HepG2 (cell line): ENCODE data around the gene TUBG1. TPM values are rescaled to one million over a fixed set of nuclear protein-coding genes. Genes with fewer than 3 reads are reported as not detected.
A peak's percentile ranks its signal among the peaks of the same experiment; 100 is the strongest.

ENCODE experiments used
- FIP1L1 ChIP-seq: fragments of 200-400 bp; formaldehyde crosslinking; IDR thresholded peaks from 2 replicates; pipeline ENCODE4 v1.6.1; 2018; ENCODE audit warnings: low read depth, mild to moderate bottlenecking, low read length, moderate library complexity, borderline replicate concordance; ENCODE audit not compliant: insufficient read depth
- GLI4 ChIP-seq: sonication (generic); formaldehyde crosslinking; IDR thresholded peaks from 2 replicates; pipeline ENCODE4 v1.5.1; 2020; ENCODE audit warnings: missing genetic modification reagents, mild to moderate bottlenecking, moderate library complexity, borderline replicate concordance
- HINFP ChIP-seq: sonication (generic); formaldehyde crosslinking; IDR thresholded peaks from 2 replicates; pipeline ENCODE4 v1.4.0; 2020; ENCODE audit warnings: low read depth, mild to moderate bottlenecking, missing genetic modification reagents
- MXI1 ChIP-seq: IDR thresholded peaks from 3 replicates; pipeline ENCODE4 v1.6.1; 2012; ENCODE audit warnings: low read depth, low read length, inconsistent platforms, borderline replicate concordance
- NCOA2 ChIP-seq: sonication (generic); formaldehyde crosslinking; IDR thresholded peaks from 2 replicates; pipeline ENCODE4 v1.8.0; 2022; ENCODE audit warnings: inconsistent platforms
- NR2F6 ChIP-seq, 2 experiments: IDR thresholded peaks; 2 replicates each; pipeline ENCODE4 v1.6.1; 2016; ENCODE audit warnings: antibody characterized with exemption in 1 of 2, mild to moderate bottlenecking in 1 of 2
- PAF1 ChIP-seq: IDR thresholded peaks from 2 replicates; pipeline ENCODE4 v1.6.1; 2016; ENCODE audit warnings: missing genetic modification reagents, missing compliant biosample characterization
- RORA ChIP-seq: sonication (generic); formaldehyde crosslinking; IDR thresholded peaks from 2 replicates; pipeline ENCODE4 v1.5.0; 2020; ENCODE audit warnings: mild to moderate bottlenecking, missing genetic modification reagents, moderate library complexity
- WIZ ChIP-seq: sonication (generic); formaldehyde crosslinking; IDR thresholded peaks from 2 replicates; pipeline ENCODE4 v1.5.1; 2020; ENCODE audit warnings: mild to moderate bottlenecking, missing genetic modification reagents
- ZFP1 ChIP-seq: IDR thresholded peaks from 2 replicates; pipeline ENCODE4 v1.6.1; 2016
- ZFP41 ChIP-seq: sonication (generic); formaldehyde crosslinking; IDR thresholded peaks from 2 replicates; pipeline ENCODE4 v1.4.0; 2020; ENCODE audit warnings: mild to moderate bottlenecking, missing genetic modification reagents, borderline replicate concordance
- ZIK1 ChIP-seq: sonication (generic); formaldehyde crosslinking; IDR thresholded peaks from 2 replicates; pipeline ENCODE4 v1.5.0; 2020; ENCODE audit warnings: mild to moderate bottlenecking, low read depth, missing genetic modification reagents, borderline replicate concordance
- ZNF318 ChIP-seq: sonication (generic); formaldehyde crosslinking; IDR thresholded peaks from 2 replicates; pipeline ENCODE4 v1.4.0; 2020; ENCODE audit warnings: mild to moderate bottlenecking, missing genetic modification reagents
- ZNF580 ChIP-seq: IDR thresholded peaks from 2 replicates; pipeline ENCODE4 v1.6.1; 2016; ENCODE audit warnings: low read depth, borderline replicate concordance
- ZNF691 ChIP-seq: sonication (generic); formaldehyde crosslinking; IDR thresholded peaks from 2 replicates; pipeline ENCODE4 v1.4.0; 2020; ENCODE audit warnings: missing genetic modification reagents, low read depth, mild to moderate bottlenecking, borderline replicate concordance
- ZSCAN22 ChIP-seq: sonication (generic); formaldehyde crosslinking; IDR thresholded peaks from 2 replicates; pipeline ENCODE4 v1.4.0; 2020; ENCODE audit warnings: mild to moderate bottlenecking, missing genetic modification reagents
- polyA plus RNA-seq, 8 experiments: library from polyadenylated mRNA; depleted of rRNA in 3 of 8; stranded (reverse) in 7 of 8; unstranded in 1 of 8; fragments of >200 nt; fragmentation: Illumina TruSeq in 4 of 8; extraction: Trizol in 4 of 8; gene quantifications; 2 replicates each; pipeline versions ENCODE4 v1.2.1 to v1.2.3, GENCODE V29; 2011 to 2016; ENCODE audit warnings: low read depth in 4 of 8, missing spikeins in 1 of 8, mixed read lengths in 1 of 8; ENCODE audit not compliant: insufficient read depth in 1 of 8
- total RNA-seq, 5 experiments: library from RNA; depleted of rRNA; stranded (reverse); fragments of >200 nt; fragmentation: Illumina TruSeq; extraction: Trizol; gene quantifications; 2 replicates each; pipeline ENCODE4 v1.2.3, GENCODE V29; 2016; ENCODE audit warnings: low read depth in 1 of 5

Gene TUBG1
- total and polyA plus RNA-seq, 2 of the 13 experiments (the other 11 are each of a cell fraction or from before 2014, with no cell fraction given), result 74.1 to 137 TPM

- peak; percentile 50; the same call in 1 of the 2 replicates for TF ChIP-seq FIP1L1
- no peak for TF ChIP-seq RORA (CRISPR knock-in tag)
- TF ChIP-seq ZNF691 (CRISPR knock-in tag), result 0 out of 2 replicates have a peak, but pooled peaks have one; percentile 16
- no peak for TF ChIP-seq ZFP1 (CRISPR knock-in tag)
- no peak; the same call in 1 of the 2 replicates for TF ChIP-seq NCOA2 (CRISPR knock-in tag)
- no peak for TF ChIP-seq HINFP (CRISPR knock-in tag)
- TF ChIP-seq PAF1, result no peak
- no peak for TF ChIP-seq ZFP41 (CRISPR knock-in tag)
- peak; percentile 41; the same call in 1 of the 2 replicates for TF ChIP-seq NR2F6 (IDR thresholded peaks at IDR 0.05)
- peak; percentile 73; the same call in 1 of the 2 replicates for TF ChIP-seq NR2F6 (CRISPR knock-in tag; IDR thresholded peaks at IDR 0.05)
- peak; percentile 93; the same call in 2 of the 3 replicates for TF ChIP-seq MXI1
- no peak for TF ChIP-seq ZNF318 (CRISPR knock-in tag)
- no peak for TF ChIP-seq ZIK1 (CRISPR knock-in tag)
- no peak for TF ChIP-seq GLI4 (CRISPR knock-in tag)
- TF ChIP-seq WIZ, result 0 out of 2 replicates have a peak, but pooled peaks have one; percentile 11
- peak; percentile 90; the same call in 1 of the 2 replicates for TF ChIP-seq ZNF580 (CRISPR knock-in tag)
- no peak; the same call in 1 of the 2 replicates for TF ChIP-seq ZSCAN22 (CRISPR knock-in tag)
Measured at GRCh38 chr17:42561897-42562387, 47.5 kb upstream of the TUBG1 start, which contains the start of gene COASY (continued).
